Measurements from ENCODE around the gene INO80C.

Gene INO80C

DNA sequence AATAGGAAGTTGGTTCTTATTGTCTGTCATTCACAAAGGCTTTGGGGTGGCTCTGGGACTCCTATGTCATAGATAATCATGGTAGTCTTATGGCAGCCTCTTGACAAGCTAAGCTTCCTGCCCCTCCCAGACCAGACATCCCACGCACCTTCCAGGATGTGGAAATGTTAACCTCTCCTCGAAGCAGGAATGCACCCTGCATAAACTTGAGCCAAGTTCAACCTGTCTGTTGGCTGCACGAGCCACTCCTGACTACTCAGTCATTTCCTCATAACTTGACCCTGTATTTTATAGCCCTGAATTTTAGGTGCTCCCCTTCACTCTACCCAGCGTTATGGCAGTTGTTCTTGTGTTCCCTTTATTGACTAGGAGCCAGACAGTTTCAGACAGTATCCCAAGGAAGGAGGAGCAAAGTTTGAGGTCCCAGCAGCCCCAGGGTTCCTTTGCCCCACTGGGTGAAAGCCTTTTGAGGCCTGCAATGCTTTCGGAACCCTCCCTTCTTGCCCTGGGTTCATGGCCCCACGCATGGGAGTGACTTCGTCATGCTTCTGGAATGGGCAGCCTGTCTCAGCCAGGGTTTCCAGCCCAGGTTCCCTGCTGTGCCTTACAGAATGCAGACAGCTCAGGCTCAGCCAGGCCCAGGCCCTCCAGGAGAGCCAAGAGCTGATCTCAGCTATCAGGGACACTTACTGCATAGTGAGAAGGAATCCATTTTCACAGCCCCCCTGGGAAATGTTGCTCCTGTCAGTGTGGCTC, 15.6 kb upstream of the INO80C start:
- no peak for DNase-seq (ENCODE audit: low spot score)

DNA sequence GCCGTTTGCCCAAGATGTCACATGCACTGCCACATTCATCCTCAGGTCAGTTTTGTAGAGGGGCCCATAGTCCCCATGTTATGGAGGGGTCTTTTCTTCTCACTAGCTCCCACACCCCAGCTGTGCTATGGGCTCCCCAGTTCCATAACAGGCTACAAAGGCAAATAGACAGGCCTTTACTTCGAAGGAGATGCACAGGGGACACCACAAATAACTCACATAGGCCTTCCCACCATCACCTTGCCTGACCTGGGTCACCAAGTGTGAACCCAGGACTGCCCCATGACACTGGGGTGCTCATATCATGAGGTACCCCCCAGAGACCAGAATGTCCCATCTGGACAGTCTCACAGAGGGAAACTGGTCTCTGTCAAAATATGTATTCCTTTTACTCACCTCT, 15.0 kb upstream of the INO80C start:
- DNase-seq (ENCODE audit: low spot score), result no peak

- DNase-seq (ENCODE audit: low spot score), result peak; percentile 20
Observed at GRCh38 chr18:35511833-35512232, 14.1 kb upstream of the INO80C start.

DNA sequence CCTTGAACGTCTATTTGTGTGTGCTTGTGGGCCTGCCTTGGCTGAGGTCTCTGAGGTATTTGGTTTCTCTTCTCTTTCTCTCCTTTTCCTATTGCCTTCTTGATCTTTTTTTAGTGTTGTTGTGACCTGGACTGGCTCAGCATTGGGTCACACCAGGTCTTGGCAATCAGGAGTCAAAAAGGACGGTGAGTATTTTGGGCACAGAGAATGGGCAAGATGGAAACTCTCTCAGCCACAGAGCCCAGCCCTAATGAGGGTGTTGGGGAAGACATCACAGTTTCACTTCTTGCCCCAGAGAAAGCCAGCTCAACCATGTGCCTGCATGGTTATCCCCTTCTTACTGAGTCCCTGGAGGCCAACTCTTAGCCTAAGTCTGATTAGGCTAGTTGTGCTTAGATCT, 13.7 kb upstream of the INO80C start:
- no peak for DNase-seq (ENCODE audit: low spot score)

DNA sequence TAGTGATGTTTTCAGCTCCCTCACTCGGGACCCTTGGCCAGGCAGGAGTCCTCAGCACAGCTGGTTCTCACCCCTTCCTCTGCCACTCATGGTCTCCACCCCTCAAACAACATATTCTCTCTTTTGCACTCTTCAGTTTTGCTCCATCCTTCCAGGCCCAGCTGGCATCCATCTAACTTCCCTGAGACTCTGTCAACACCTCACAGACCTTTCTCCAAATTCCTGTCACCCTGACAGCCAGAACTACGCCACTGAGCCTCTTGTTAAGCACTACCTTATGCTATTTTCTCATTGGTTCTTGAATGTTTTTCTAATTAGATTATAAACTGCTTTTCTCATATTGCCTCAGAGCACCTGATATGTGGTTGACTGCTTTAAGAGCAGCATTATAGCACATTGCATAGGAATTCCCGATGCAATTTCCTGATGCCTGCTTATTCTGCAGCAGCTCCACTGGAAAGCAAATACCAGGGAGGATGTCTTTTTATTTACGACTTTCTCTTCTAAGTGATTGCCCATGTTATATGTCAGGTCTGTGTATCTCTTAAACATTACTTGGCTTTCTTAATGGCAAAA, 12.4 kb upstream of the INO80C start:
- no peak for DNase-seq (ENCODE audit: low spot score)

- no peak for DNase-seq (ENCODE audit: low spot score)
Observed at GRCh38 chr18:35508746-35509338, 11.1 kb upstream of the INO80C start.

DNA sequence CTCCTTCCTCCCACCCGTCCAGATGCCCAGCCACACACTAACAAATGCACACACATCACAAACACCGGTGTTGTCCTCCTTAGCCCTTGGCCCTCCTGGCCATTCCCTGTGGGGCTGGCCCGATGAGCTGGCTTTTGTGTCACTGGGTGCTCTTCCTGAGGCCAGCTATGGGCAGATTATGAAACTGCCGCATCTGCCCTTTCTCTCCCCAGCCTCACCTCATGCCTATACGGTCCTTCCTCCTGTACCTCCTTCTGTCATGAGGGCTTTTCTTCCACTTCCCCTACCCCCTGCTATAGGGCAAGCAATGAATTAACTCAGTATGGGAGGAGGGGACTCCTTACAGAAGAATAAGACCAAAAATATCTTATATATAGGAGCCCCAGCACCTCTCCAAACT, 10.3 kb upstream of the INO80C start:
- no peak for DNase-seq (ENCODE audit: low spot score)

- no peak for DNase-seq (ENCODE audit: low spot score)
Observed at GRCh38 chr18:35507623-35508022, 9.9 kb upstream of the INO80C start.

GRCh38 chr18:35507192-35507591, 9.4 kb upstream of the INO80C start:
- no peak for DNase-seq (ENCODE audit: low spot score)

GRCh38 chr18:35506024-35506712, 8.4 kb upstream of the INO80C start:
- DNase-seq (ENCODE audit: low spot score), result peak; percentile 17

GRCh38 chr18:35504996-35505395, 7.2 kb upstream of the INO80C start:
- no peak for DNase-seq (ENCODE audit: low spot score)

DNA sequence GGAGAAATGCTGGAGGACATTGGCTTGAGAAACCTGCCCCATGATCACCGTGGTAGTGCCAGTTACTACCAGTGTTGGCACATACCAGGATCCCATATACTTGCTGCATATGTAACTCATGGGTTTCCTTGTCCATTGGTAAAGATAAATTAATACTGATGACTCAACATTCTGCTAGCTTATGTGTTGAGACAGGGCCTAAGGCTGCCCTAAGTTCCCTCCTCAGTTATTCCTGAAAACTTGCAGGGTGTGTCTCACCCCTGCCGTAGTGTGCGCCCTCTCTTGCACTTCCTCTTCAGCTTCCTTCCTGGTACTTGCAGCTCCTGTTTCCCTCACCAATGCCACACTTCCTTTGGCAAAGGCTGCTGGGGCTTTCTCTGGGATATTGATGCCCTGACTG, 4.3 kb upstream of the INO80C start:
- DNase-seq (ENCODE audit: low spot score), result no peak

GRCh38 chr18:35501369-35501768, 3.6 kb upstream of the INO80C start:
- no peak for DNase-seq (ENCODE audit: low spot score)

GRCh38 chr18:35500113-35500512, 2.4 kb upstream of the INO80C start:
- no peak for DNase-seq (ENCODE audit: low spot score)

- DNase-seq (ENCODE audit: low spot score), result no peak
Observed at GRCh38 chr18:35497027-35497369, 762 bp downstream of the INO80C start.

DNA sequence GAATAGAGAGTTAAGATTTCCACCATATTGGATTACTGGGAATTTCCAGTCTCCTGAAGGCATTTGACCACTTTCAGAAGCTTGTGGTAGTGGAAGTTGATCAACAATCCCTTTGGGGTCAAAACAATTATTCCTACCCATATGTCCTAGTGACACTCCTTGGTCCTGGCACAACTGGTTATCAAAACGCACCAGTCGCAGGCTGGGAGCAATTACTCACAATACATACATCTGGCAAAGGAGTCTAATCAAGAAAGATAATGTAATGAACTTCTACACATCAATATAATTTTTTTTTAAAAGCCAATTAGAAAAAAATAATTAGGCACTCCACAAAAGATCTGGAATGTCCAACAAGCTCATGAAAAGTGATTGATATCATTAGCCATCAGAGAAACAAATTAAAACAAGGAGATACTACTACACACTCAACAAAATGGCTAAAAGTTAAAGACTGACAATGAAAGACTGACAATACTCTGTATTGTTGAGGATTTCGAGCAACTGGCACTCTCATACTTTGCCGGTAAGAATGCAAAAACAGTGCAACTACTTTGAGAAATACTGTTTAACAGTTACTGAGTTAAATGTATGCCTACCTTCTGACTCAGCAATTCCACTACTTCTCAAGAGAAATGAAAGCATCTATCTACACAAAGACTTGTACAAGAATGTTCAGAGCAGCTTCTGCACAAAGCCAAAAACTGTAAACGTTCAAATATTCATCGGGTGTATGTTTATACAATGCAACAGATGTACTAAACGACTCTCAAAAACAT, 2.0 kb downstream of the INO80C start:
- DNase-seq (ENCODE audit: low spot score), result peak; percentile 56

- DNase-seq (ENCODE audit: low spot score), result no peak
Observed at GRCh38 chr18:35494251-35495220, 3.2 kb downstream of the INO80C start.

- DNase-seq (ENCODE audit: low spot score), result peak; percentile 35
Observed at GRCh38 chr18:35491700-35492077, 6.1 kb downstream of the INO80C start.

- no peak for DNase-seq (ENCODE audit: low spot score)
Observed at GRCh38 chr18:35490894-35491699, 6.7 kb downstream of the INO80C start.

DNA sequence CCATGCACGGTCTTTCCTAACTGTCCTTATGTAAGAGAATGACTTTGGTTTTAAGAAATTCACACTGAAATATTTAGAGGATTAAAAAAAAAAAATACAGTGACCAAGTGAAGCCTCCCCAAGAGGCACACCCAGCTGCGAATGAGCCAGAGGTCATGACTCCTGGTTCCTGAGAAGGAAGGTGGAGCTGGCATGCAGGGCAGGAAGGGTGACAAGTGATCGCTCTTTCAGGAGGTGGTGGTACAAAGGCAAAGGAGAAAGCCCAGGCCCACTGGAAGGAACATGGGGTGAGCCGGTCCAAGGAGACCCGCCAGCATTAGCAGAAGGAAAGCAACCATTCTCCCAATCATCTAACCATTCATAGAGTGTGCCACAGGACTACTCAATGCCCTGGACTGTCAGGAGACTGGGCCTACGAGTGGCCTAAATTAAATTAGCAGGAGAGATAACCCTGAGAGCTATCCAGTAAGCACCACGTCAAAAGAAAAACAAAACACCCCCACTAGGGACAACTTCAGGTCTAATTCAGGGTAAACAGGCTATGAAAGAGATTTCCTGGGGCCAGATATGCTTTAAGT, 7.8 kb downstream of the INO80C start:
- DNase-seq (ENCODE audit: low spot score), result no peak

Measured in hematopoietic multipotent progenitor cell treated with erythropoietin and hydrocortisone succinate and interleukin-3 and kit ligand, for 15 days (in vitro differentiated cells).